ENCODE measurements around the gene LYAR.

DNA sequence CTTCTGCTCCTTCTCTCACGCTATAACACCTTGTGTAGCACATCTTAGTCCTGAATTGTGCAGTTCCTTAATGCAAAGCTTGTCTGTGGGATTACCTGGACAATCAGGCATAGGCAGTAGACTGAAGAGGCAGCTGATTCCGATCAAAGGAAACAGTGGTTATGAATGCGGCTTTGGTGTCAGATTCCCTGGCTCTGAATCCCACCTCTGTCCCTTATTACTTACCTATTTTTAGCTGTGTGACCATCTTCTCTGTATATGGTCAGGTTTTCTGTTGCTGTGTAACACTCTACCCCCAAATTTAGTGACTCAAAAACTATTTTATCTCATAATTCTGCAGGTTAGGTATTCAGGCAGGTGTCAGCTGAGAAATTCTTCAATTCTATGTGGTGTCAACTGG, 3.3 kb upstream of the LYAR start:
- TF ChIP-seq CTCF (IDR thresholded peaks at IDR 0.05), result no peak
- TF ChIP-seq POLR2AphosphoS5 (IDR thresholded peaks at IDR 0.05), result no peak
- TF ChIP-seq POLR2A (IDR thresholded peaks at IDR 0.05), result no peak
